ENCODE data around the gene ATF6B. TPM values are rescaled to one million over a fixed set of nuclear protein-coding genes. Genes with fewer than 3 reads are reported as not detected.

The ATF6B gene
- total RNA-seq, 4 donors from 2014 or later, result 13.3 to 26.9 (median 25.2) TPM

- Histone ChIP-seq H3K9me3 (no peaks in the 10 kb centered on the region), H3K27ac (peak overlapping the region in 3 of 4 donors; percentile 57 to 86 (median 71)), H3K4me3 (no peak overlapping the region), H3K4me1 (peaks cover 0 to 42% (median 22%) of the 10 kb centered on the region in 3 donors), H3K27me3 (no peaks in the 10 kb centered on the region), H3K36me3 (peaks cover 0 to 73% of the 10 kb centered on the region in 2 donors)
- TF ChIP-seq EP300 (IDR thresholded peaks at IDR 0.05), result no peak
- TF ChIP-seq POLR2AphosphoS5 (IDR thresholded peaks at IDR 0.05), result no peak
- no peak for TF ChIP-seq POLR2A (IDR thresholded peaks at IDR 0.05)
- TF ChIP-seq CTCF (IDR thresholded peaks at IDR 0.05), result no peak
- ATAC-seq, result no peak
- 81% methylated on average over 5 of the region's 7 CpGs; no CpG with 5 or more reads in 1 of the 2 donors for WGBS, 2 donors (ENCODE audit: low coverage in 1 of 2)
These were observed 48.3 kb downstream of the ATF6B start for GRCh38 chr6:32079566-32080290.

GRCh38 chr6:32076321-32076809 lies 51.7 kb downstream of the ATF6B start:
- H3K27ac ChIP-seq, result peak overlapping the region in 3 of 4 donors; percentile 61 to 79 (median 73)
- H3K9me3 ChIP-seq, result no peaks in the 10 kb centered on the region
- H3K4me3 ChIP-seq, result no peak overlapping the region
- peaks cover 0 to 74% of the 10 kb centered on the region in 2 donors for H3K36me3 ChIP-seq
- H3K4me1 ChIP-seq, result peaks cover 0 to 33% (median 8%) of the 10 kb centered on the region in 3 donors
- H3K27me3 ChIP-seq, result no peaks in the 10 kb centered on the region
- ATAC-seq, result peak; percentile 84
- 0 to 37% methylated on average over 2 to 10 of the region's 12 CpGs for WGBS, 2 donors (ENCODE audit: low coverage in 1 of 2)
- TF ChIP-seq EP300 (IDR thresholded peaks at IDR 0.05) (no peak), POLR2AphosphoS5 (IDR thresholded peaks at IDR 0.05) (peak; percentile 66)

- Histone ChIP-seq H3K27me3 (no peaks in the 10 kb centered on the region), H3K9me3 (no peaks in the 10 kb centered on the region), H3K27ac (peak overlapping the region in 3 of 4 donors; percentile 47 to 79 (median 73)), H3K4me3 (no peak overlapping the region), H3K4me1 (peaks cover 0 to 27% (median 7%) of the 10 kb centered on the region in 3 donors), H3K36me3 (peaks cover 0 to 74% of the 10 kb centered on the region in 2 donors)
- ATAC-seq, result no peak
- TF ChIP-seq CTCF (IDR thresholded peaks at IDR 0.05), result no peak
- no peak for TF ChIP-seq EP300 (IDR thresholded peaks at IDR 0.05)
- TF ChIP-seq POLR2A (IDR thresholded peaks at IDR 0.05), result no peak
- TF ChIP-seq POLR2AphosphoS5 (IDR thresholded peaks at IDR 0.05), result no peak
- 83 to 85% methylated on average over 2 to 3 of the region's 3 CpGs for WGBS, 2 donors (ENCODE audit: low coverage in 1 of 2)
These were observed 52.3 kb downstream of the ATF6B start for GRCh38 chr6:32075781-32076180.

- H3K9me3 ChIP-seq, result no peaks in the 10 kb centered on the region
- peak overlapping the region in 1 of 4 donors; percentile 47 for H3K27ac ChIP-seq
- ATAC-seq, result no peak
- TF ChIP-seq POLR2A (IDR thresholded peaks at IDR 0.05), result no peak
- no peak for TF ChIP-seq CTCF (IDR thresholded peaks at IDR 0.05)
- TF ChIP-seq EP300 (IDR thresholded peaks at IDR 0.05), result no peak
- TF ChIP-seq POLR2AphosphoS5 (IDR thresholded peaks at IDR 0.05), result no peak
- peaks cover 0 to 74% of the 10 kb centered on the region in 2 donors for H3K36me3 ChIP-seq
- no peak overlapping the region for H3K4me3 ChIP-seq
- WGBS, 2 donors (ENCODE audit: low coverage in 1 of 2), result 85 to 92% methylated on average over 3 to 8 of the region's 8 CpGs
- H3K27me3 ChIP-seq, result no peaks in the 10 kb centered on the region
- H3K4me1 ChIP-seq, result peaks cover 0 to 20% (median 7%) of the 10 kb centered on the region in 3 donors
These were observed 53.0 kb downstream of the ATF6B start for GRCh38 chr6:32074996-32075532.

- Histone ChIP-seq H3K4me3 (no peak overlapping the region), H3K27me3 (no peaks in the 10 kb centered on the region), H3K36me3 (peaks cover 0 to 77% of the 10 kb centered on the region in 2 donors), H3K9me3 (no peaks in the 10 kb centered on the region), H3K4me1 (peaks cover 0 to 20% (median 7%) of the 10 kb centered on the region in 3 donors), H3K27ac (peak overlapping the region in 1 of 4 donors; percentile 79)
- TF ChIP-seq POLR2AphosphoS5 (IDR thresholded peaks at IDR 0.05) (no peak), EP300 (IDR thresholded peaks at IDR 0.05) (no peak), CTCF (IDR thresholded peaks at IDR 0.05) (no peak), POLR2A (IDR thresholded peaks at IDR 0.05) (no peak)
- 95 to 100% methylated on average over 3 to 6 of the region's 10 CpGs for WGBS, 2 donors (ENCODE audit: low coverage in 1 of 2)
- ATAC-seq, result no peak
These were observed 54.4 kb downstream of the ATF6B start for GRCh38 chr6:32073613-32074012.

Data from gastroesophageal sphincter (tissue), 4 donors.